ENCODE measurements around the gene USP22. TPM values are rescaled to one million over a fixed set of nuclear protein-coding genes. Genes with fewer than 3 reads are reported as not detected.

USP22 gene
- total and polyA plus RNA-seq, 2 donors (not counting 3 experiments of a cell fraction or from before 2014, with no cell fraction given): 204 to 260 TPM

- dilution Hi-C loops (cut with MboI; ENCODE audit: extremely low pct_ligation_motif_present, low sequenced_read_pairs): no loop called here
- Histone ChIP-seq H3K79me2 (ENCODE audit: control insufficient read depth, insufficient read depth, low read length) (peaks cover 98% of the 10 kb centered on the region), H3K4me1 (ENCODE audit: control insufficient read depth, extremely low read depth, insufficient read depth, low read length) (no peaks in the 10 kb centered on the region), H3K27ac (ENCODE audit: insufficient read depth, low read depth, low read length) (no peak overlapping the region), H3K9me1 (replicated peaks; ENCODE audit: control insufficient read depth, extremely low read depth, insufficient read depth, low read length) (no peaks in the 10 kb centered on the region), H3K9me3 (replicated peaks; ENCODE audit: control insufficient read depth, insufficient read depth, low read length) (no peaks in the 10 kb centered on the region), H3K4me2 (ENCODE audit: insufficient read depth, low read length) (no peak overlapping the region), H3K9ac (replicated peaks; ENCODE audit: extremely low read depth, insufficient read depth, low read length) (no peak overlapping the region), H3K4me3 (replicated peaks in 1 of 3; ENCODE audit: insufficient read depth in 1 of 3, low read depth in 1 of 3, low read length in 3 of 3) (no peak overlapping the region), H3K27me3 (ENCODE audit: control insufficient read depth in 2 of 2, insufficient read depth in 2 of 2, low read length in 2 of 2) (no peaks in the 10 kb centered on the region), H3K36me3 (ENCODE audit: control insufficient read depth in 2 of 2, extremely low read depth in 1 of 2, insufficient read depth in 2 of 2, low read length in 2 of 2) (peaks cover 47 to 62% of the 10 kb centered on the region in 2 experiments), H2AFZ (ENCODE audit: low read depth, low read length) (no peak overlapping the region), H4K20me1 (replicated peaks; ENCODE audit: control insufficient read depth, extremely low read depth, insufficient read depth, low read length) (peaks cover 20% of the 10 kb centered on the region)
- CTCF ChIA-PET: interaction anchor here (1.1 to 1.5 kb wide), 5 partner anchors 14 to 491 kb away, joined by 3 to 7 read pairs (median 4); partner anchors contain the start of gene USP22
- BruUV-seq (replicated peaks): no TSS peak
- TF ChIP-seq GATA2 (IDR thresholded peaks at IDR 0.05; ENCODE audit: insufficient read depth, insufficient read length, low read depth, low read length) (no peak), POLR2A (IDR thresholded peaks at IDR 0.05; ENCODE audit: low read depth, low read length) (no peak), EZH2 (IDR thresholded peaks at IDR 0.05; ENCODE audit: borderline replicate concordance, low read depth, low read length, severe bottlenecking) (no peak)
- POLR2A ChIA-PET: no interaction called here
- no peak for FAIRE-seq
- no peak for DNase-seq (ENCODE audit: low read depth, low spot score)
- intact Hi-C loops (cut with micrococcal nuclease): no loop called here
Measured at GRCh38 chr17:21021208-21021803, 21.5 kb downstream of the USP22 start.

GRCh38 chr17:21020622-21021021 lies 22.2 kb downstream of the USP22 start:
- intact Hi-C loops (cut with micrococcal nuclease) (no loop called here), dilution Hi-C loops (cut with MboI; ENCODE audit: extremely low pct_ligation_motif_present, low sequenced_read_pairs) (no loop called here)
- Histone ChIP-seq H4K20me1 (replicated peaks; ENCODE audit: control insufficient read depth, extremely low read depth, insufficient read depth, low read length) (peaks cover 17% of the 10 kb centered on the region), H3K27me3 (ENCODE audit: control insufficient read depth in 2 of 2, insufficient read depth in 2 of 2, low read length in 2 of 2) (no peaks in the 10 kb centered on the region), H3K4me2 (ENCODE audit: insufficient read depth, low read length) (no peak overlapping the region), H3K36me3 (ENCODE audit: control insufficient read depth in 2 of 2, extremely low read depth in 1 of 2, insufficient read depth in 2 of 2, low read length in 2 of 2) (peaks cover 52 to 65% of the 10 kb centered on the region in 2 experiments), H3K27ac (ENCODE audit: insufficient read depth, low read depth, low read length) (no peak overlapping the region), H3K9me3 (replicated peaks; ENCODE audit: control insufficient read depth, insufficient read depth, low read length) (no peaks in the 10 kb centered on the region), H2AFZ (ENCODE audit: low read depth, low read length) (no peak overlapping the region), H3K9ac (replicated peaks; ENCODE audit: extremely low read depth, insufficient read depth, low read length) (no peak overlapping the region), H3K79me2 (ENCODE audit: control insufficient read depth, insufficient read depth, low read length) (peaks cover 98% of the 10 kb centered on the region), H3K9me1 (replicated peaks; ENCODE audit: control insufficient read depth, extremely low read depth, insufficient read depth, low read length) (no peaks in the 10 kb centered on the region), H3K4me1 (ENCODE audit: control insufficient read depth, extremely low read depth, insufficient read depth, low read length) (no peaks in the 10 kb centered on the region), H3K4me3 (replicated peaks in 1 of 3; ENCODE audit: insufficient read depth in 1 of 3, low read depth in 1 of 3, low read length in 3 of 3) (no peak overlapping the region)
- FAIRE-seq (no peak), DNase-seq (ENCODE audit: low read depth, low spot score) (no peak)
- CTCF ChIA-PET: interaction anchor here (1.1 to 1.5 kb wide), 4 partner anchors 14 to 492 kb away, joined by 3 to 7 read pairs (median 6); partner anchors contain the start of gene USP22
- BruUV-seq (replicated peaks): no TSS peak
- POLR2A ChIA-PET: no interaction called here
- TF ChIP-seq CTCF (IDR thresholded peaks at IDR 0.05; ENCODE audit: extremely low read depth in 1 of 2, insufficient read depth in 1 of 2, low read depth in 1 of 2, low read length in 2 of 2): no peak
- TF ChIP-seq JUN (IDR thresholded peaks at IDR 0.05; ENCODE audit: borderline replicate concordance, insufficient read depth, insufficient read length, low read depth): no peak
- no peak for TF ChIP-seq GATA2 (IDR thresholded peaks at IDR 0.05; ENCODE audit: insufficient read depth, insufficient read length, low read depth, low read length)
- no peak for TF ChIP-seq POLR2AphosphoS5 (IDR thresholded peaks at IDR 0.05; ENCODE audit: insufficient read depth, low read depth, low read length)
- TF ChIP-seq POLR2A (IDR thresholded peaks at IDR 0.05; ENCODE audit: low read depth, low read length): no peak
- TF ChIP-seq MAX (IDR thresholded peaks at IDR 0.05; ENCODE audit: insufficient read depth, insufficient read length): no peak
- TF ChIP-seq FOS (IDR thresholded peaks at IDR 0.05; ENCODE audit: borderline replicate concordance, insufficient read depth, low read length): no peak
